ENCODE measurements around the gene DBNDD2. TPM values are rescaled to one million over a fixed set of nuclear protein-coding genes. Genes with fewer than 3 reads are reported as not detected.

Gene DBNDD2, protein sequence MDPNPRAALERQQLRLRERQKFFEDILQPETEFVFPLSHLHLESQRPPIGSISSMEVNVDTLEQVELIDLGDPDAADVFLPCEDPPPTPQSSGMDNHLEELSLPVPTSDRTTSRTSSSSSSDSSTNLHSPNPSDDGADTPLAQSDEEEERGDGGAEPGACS
- 0.34 and 0.63 TPM in 2 replicates for total RNA-seq

DNA sequence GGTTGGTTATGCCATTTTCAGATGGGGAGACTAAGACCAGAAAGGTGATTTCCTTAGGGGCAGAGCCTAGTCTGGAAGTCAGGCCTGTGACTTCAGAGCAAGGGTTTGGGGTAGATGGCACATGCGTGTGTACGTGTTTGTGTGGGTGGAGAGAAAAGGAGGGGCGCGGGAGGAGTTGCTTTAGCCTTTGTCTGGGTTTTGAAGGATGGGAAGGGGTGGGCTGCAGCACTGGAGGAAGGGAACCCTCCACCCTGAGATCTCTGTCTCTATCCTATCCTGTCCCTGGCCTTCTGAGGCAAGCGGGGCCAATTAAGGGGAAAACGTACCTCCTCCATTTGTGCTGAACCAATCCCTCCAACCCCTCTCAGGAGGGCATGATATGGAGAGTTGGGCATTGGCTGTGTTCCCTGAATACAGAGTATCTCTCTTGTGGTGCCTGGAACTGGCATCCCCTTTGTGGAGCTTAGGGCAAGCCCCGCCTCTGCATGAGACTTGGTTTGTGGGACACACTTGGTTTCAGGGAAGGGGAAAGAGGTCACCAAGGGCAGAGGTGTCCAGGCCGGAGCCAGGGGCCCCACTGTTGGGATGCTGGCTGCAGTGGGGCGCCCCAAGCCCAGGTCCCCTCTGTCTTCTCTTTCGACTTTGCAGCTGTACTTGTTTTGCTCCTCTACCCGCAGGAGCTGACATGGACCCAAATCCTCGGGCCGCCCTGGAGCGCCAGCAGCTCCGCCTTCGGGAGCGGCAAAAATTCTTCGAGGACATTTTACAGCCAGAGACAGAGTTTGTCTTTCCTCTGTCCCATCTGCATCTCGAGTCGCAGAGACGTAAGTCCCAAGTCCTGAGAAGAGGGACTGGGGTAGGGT, at the start of gene DBNDD2:
TSS of gene DBNDD2 (plus strand) at position 507 of the 863 bp plus-strand sequence. CDS start at position 686, 179 bp downstream.

DNA sequence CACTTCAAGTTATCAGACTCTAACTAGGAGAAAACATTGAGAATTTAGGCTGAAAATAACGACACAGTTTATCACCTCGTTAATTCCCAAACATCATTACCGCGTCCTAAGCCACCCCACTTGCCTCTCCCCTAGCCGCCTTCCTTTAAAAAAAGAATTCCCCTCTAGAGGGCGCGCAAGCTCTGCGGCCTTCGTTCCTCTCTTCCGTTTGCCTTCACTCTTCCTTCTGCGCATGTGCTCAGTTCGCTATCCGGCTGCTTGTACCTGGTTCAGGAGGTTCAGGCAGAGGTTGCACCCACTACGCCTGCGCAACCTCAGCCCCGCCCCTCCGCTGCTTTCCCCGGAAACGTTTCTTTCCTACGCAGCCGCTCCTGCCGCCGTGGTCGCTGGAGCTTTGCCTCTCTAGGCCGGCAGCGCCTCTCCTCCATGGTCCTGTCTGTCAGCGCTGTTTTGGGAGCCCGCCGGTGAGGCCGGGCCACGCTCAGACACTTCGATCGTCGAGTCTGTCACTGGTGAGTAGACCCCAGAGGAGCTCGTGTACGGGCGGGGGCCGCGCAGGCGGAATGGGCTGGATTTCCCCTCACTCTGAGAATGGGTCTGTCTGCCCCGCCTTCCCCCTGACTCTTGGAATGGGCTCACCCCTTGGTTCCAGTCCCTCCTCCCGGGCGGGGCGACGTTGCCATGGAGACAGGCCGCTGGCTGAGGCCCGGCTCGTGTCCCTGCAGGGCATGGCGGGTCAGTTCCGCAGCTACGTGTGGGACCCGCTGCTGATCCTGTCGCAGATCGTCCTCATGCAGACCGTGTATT, 45.1 kb upstream of the DBNDD2 start, which contains the start of gene SYS1:
TSS of gene SYS1 (plus strand) at position 353 of the 807 bp plus-strand sequence. CDS start at position 729, 376 bp downstream.

DNA sequence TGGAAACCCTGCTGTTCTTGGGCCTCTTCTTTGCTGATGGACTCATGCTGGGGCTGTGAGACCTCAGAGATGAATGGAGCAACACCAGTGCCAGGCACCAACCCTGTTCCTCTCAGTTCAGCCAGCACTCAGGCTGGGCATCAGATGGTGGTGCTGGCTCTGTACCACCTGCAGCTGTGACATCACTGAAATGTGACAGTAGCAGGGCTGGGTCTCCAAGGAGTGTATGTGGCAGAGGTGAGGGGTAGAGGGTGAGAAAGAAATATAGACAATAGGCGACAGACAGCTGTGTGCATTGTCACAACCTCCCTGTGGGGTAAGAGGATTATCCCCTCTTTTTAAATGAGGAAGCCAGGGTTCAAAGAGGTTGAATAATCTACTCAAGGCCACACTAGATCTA, 29.9 kb upstream of the DBNDD2 start, which contains the start of gene TP53TG5:
TSS of gene TP53TG5 (minus strand) at position 135 of the 400 bp plus-strand sequence. CDS start at position 46, 89 bp downstream.

DNA sequence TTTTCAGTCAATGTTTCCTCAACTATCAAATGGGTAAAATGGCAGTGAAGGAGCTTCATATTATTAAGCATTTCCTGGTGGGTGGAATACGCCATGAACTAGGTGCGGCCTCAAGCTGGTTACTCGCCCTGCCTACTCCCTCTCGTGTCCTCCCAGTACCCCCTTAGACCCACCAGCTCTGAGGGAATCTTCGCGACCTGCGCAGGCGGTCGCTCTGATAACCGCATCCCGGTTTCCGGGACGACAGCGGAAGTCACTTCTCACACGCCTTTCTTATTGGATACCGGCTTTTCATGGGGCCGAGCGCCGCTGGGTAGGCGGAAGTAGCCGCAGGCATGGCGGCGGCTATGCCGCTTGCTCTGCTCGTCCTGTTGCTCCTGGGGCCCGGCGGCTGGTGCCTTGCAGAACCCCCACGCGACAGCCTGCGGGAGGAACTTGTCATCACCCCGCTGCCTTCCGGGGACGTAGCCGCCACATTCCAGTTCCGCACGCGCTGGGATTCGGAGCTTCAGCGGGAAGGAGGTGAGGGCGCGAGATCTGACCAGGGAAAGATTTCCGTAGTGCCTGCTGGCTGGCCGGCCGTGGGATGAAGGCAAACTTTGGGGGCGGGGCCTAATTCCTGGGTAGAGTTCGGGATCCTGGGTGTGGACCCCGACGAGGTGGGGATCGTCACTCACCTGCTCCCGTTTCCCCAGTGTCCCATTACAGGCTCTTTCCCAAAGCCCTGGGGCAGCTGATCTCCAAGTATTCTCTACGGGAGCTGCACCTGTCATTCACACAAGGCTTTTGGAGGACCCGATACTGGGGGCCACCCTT, 7.9 kb downstream of the DBNDD2 start, which contains the start of gene PIGT:
TSS of gene PIGT (plus strand) at position 320 of the 816 bp plus-strand sequence. CDS start at position 336, 16 bp downstream.

Other genes starting within 250 kb of the DBNDD2 start
- not detected in 2 replicates for gene PI3, start 233.4 kb upstream of the DBNDD2 start, total RNA-seq
- not detected in 2 replicates for gene SEMG1, start 201.3 kb upstream of the DBNDD2 start, total RNA-seq
- gene SEMG2, start 186.9 kb upstream of the DBNDD2 start, total RNA-seq: not detected in 2 replicates
- gene SLPI, start 153.7 kb upstream of the DBNDD2 start, total RNA-seq: 1.1 and 2.8 TPM in 2 replicates
- gene RBPJL, start 101.4 kb upstream of the DBNDD2 start, total RNA-seq: not detected in 2 replicates
- gene MATN4, start 100.0 kb upstream of the DBNDD2 start, total RNA-seq: 0.17 TPM in 1 of 2 replicates, not detected in the other
- 78.1 and 98.7 TPM in 2 replicates for gene SDC4, start 59.9 kb upstream of the DBNDD2 start, total RNA-seq
- 15.8 and 34.5 TPM in 2 replicates for gene SYS1, start 45.1 kb upstream of the DBNDD2 start, total RNA-seq
- 0.09 TPM in 1 of 2 replicates, not detected in the other for gene TP53TG5, start 30.0 kb upstream of the DBNDD2 start, total RNA-seq
- gene PIGT, start 7.9 kb downstream of the DBNDD2 start, total RNA-seq: 17.5 and 29.5 TPM in 2 replicates
- not detected in 2 replicates for gene WFDC2, start 61.5 kb downstream of the DBNDD2 start, total RNA-seq
- not detected in 2 replicates for gene SPINT3, start 107.3 kb downstream of the DBNDD2 start, total RNA-seq
- gene WFDC6, start 131.2 kb downstream of the DBNDD2 start, total RNA-seq: not detected in 2 replicates
- gene EPPIN, start 139.1 kb downstream of the DBNDD2 start, total RNA-seq: not detected in 2 replicates
- gene WFDC8, start 171.0 kb downstream of the DBNDD2 start, total RNA-seq: not detected in 2 replicates
- not detected in 2 replicates for gene WFDC10A, start 221.4 kb downstream of the DBNDD2 start, total RNA-seq
- gene WFDC9, start 223.0 kb downstream of the DBNDD2 start, total RNA-seq: not detected in 2 replicates

All from bronchial smooth muscle cell (primary cell).